NCI-H2081 treated with DMSO at 0.1 percent for 48 hours (cell line): ENCODE results near the gene NAA38.
"Not testable (repeated sequence)": the region's sequence is repeated elsewhere in the genome, so short reads cannot be mapped to it uniquely, and the experiment has no call there.

Experiments used
- DNase-seq: peaks from one replicate; lab custom pipeline; 2025; lab: John Stamatoyannopoulos, UW

Gene NAA38

GRCh38 chr17:7823581-7824001 lies 33.8 kb downstream of the NAA38 start:
- no peak for DNase-seq

- no peak for DNase-seq
Observed at GRCh38 chr17:7822126-7822525, 35.2 kb downstream of the NAA38 start.

- no peak for DNase-seq
Observed at GRCh38 chr17:7820231-7820630, 37.1 kb downstream of the NAA38 start.

GRCh38 chr17:7818746-7819645 lies 38.4 kb downstream of the NAA38 start:
- no peak for DNase-seq

- DNase-seq = no peak
Observed at GRCh38 chr17:7818026-7818425, 39.3 kb downstream of the NAA38 start.

GRCh38 chr17:7817643-7817964 lies 39.8 kb downstream of the NAA38 start:
- DNase-seq = no peak

- no peak for DNase-seq
Observed at GRCh38 chr17:7816926-7817642, 40.3 kb downstream of the NAA38 start.

GRCh38 chr17:7814969-7815368 lies 42.4 kb downstream of the NAA38 start:
- no peak for DNase-seq

- DNase-seq = no peak
Observed at GRCh38 chr17:7811251-7811650, 46.1 kb downstream of the NAA38 start.

GRCh38 chr17:7809791-7810343 lies 47.5 kb downstream of the NAA38 start:
- DNase-seq = not testable (repeated sequence)

- no peak for DNase-seq
Observed at GRCh38 chr17:7809086-7809790, 48.1 kb downstream of the NAA38 start.

- no peak for DNase-seq
Observed at GRCh38 chr17:7807206-7807605, 50.2 kb downstream of the NAA38 start.
